ENCODE data around the gene RPL27A.
A peak's percentile ranks its signal among the peaks of the same experiment; 100 is the strongest.
"Not testable (repeated sequence)": the region's sequence is repeated elsewhere in the genome, so short reads cannot be mapped to it uniquely, and the experiment has no call there.

The RPL27A gene

DNA sequence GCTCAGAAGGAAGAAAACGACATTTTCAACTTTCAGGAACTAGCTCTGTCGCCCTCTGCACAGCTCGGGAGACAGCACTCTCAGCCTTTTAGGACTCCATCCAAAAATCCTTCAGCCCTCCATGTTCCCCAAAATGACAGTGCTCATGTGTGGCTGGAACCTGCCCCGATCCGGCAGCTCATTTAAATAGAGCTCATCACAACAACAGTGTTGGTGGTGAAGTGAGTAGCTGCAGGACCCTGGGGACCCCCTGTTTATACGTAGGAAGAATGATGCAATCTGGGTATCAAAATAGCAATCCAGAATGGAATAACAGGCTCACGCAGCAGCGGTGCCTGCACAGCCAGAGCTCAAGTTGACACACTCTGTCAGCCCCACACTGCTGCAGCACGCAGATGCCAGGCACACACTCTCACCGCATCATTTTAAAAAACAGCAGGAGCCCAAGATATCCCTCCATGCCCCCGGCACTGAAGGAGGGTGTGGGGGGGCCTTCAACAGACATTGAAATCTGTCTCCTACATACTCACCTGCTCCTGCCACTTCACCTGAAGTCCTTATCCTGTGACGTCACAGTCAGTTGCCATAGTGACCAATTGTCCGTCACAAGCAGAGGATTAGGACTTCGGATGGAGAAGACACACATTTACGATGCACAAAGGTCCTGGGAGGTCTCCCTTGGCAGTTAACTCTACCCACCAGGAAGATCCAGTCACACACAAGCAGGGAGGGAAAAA, 24.1 kb upstream of the RPL27A start:
- Mint-ChIP-seq H3K27me3 (no peaks in the 10 kb centered on the region), H3K4me1 (peaks cover 3% of the 10 kb centered on the region), H3K9me3 (no peaks in the 10 kb centered on the region), H3K36me3 (peaks cover 3% of the 10 kb centered on the region), H3K27ac (no peak overlapping the region), H3K4me3 (no peak overlapping the region)
- DNase-seq = no peak
- CTCF ChIA-PET = no interaction called here

DNA sequence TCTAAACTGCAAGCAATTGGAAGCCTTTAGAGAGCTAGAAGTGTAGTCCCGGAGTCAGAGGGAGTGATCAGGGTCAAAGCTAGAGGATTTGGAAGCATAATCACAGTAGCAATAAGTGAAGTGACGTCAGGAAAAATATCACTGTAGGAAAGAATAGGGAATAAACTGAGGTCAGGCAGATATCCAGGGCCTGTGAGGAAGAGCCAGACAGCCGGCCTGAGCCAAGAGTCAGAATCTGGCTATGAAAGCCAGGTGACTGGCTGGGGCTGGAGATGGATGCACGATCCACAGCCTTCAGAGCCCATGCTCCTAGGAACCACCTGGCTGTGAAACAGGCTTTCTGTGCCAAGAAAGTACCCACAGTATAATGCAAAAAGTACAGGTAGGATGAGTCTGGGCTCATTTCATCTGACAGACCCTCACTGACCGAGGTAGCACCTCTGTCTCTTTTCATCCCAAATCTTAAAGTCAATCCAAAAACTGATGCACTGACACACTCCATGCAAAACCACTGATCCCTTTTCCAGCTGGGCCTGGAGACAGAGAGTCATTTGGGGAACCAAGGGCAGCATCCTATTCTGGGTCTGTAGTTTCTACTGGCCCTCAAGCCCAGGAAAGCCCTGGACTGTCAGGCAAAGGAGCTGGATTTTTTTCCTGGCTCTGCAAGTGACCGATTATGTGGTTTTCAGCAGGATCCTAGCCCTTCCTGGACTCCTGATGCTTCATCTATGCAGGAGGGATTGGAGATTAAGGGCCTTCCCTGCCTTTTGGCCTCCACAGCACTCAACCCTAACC, 21.4 kb upstream of the RPL27A start:
- H3K4me3 Mint-ChIP-seq = no peak overlapping the region
- CTCF ChIA-PET = interaction anchor here (1.0 to 1.7 kb wide), 2 partner anchors 153 to 298 kb away, joined by 3 to 4 read pairs; no protein-coding TSS in a partner anchor
- H3K27ac Mint-ChIP-seq = no peak overlapping the region
- peaks cover 5% of the 10 kb centered on the region for H3K36me3 Mint-ChIP-seq
- H3K27me3 Mint-ChIP-seq = no peaks in the 10 kb centered on the region
- DNase-seq = no peak
- no peaks in the 10 kb centered on the region for H3K4me1 Mint-ChIP-seq
- no peaks in the 10 kb centered on the region for H3K9me3 Mint-ChIP-seq

DNA sequence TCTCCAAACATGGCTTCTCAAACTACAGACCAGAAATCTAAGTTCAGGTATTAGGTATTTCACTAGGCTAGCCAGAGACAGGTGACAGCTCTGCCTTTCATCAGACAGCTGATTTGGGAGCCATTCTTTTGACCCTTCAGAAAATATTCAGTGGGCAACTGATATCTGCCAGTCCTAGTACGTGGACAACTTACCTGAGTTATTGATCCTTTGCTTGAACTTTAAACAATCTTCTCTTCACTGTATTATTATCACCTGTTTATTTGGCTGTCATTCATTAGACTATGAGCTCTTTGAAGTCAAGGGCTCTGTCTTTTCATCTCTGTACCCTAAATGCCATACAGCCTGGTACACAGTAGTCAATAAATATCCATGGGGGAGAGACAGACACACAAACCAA, 17.4 kb upstream of the RPL27A start:
- Mint-ChIP-seq H3K4me1 (no peaks in the 10 kb centered on the region), H3K36me3 (peaks cover 20% of the 10 kb centered on the region), H3K4me3 (no peak overlapping the region), H3K27me3 (no peaks in the 10 kb centered on the region), H3K27ac (no peak overlapping the region), H3K9me3 (no peaks in the 10 kb centered on the region)
- no peak for DNase-seq
- CTCF ChIA-PET = no interaction called here

DNA sequence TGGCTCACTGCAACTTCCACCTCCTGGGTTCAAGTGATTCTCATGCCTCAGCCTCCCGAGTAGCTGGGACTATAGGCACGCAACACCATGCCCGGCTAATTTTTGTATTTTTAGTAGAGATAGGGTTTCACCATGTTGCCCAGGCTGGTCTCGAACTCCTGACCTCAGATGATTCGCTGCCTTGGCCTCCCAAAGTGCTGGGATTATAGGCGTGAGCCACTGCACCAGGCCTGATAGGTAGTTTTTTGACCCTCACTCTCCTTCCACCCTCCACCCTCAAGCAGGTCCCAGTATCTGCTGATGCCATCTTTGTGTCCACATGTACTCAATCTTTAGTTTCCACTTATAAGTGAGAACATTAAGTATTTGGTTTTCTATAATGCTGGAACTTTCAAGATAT, 12.5 kb upstream of the RPL27A start:
- H3K4me3 Mint-ChIP-seq, CTCF ChIA-PET, H3K27ac Mint-ChIP-seq, DNase-seq, H3K4me1 Mint-ChIP-seq, H3K9me3 Mint-ChIP-seq, H3K27me3 Mint-ChIP-seq: not testable (repeated sequence)
- H3K36me3 Mint-ChIP-seq = peaks cover 44% of the 10 kb centered on the region

DNA sequence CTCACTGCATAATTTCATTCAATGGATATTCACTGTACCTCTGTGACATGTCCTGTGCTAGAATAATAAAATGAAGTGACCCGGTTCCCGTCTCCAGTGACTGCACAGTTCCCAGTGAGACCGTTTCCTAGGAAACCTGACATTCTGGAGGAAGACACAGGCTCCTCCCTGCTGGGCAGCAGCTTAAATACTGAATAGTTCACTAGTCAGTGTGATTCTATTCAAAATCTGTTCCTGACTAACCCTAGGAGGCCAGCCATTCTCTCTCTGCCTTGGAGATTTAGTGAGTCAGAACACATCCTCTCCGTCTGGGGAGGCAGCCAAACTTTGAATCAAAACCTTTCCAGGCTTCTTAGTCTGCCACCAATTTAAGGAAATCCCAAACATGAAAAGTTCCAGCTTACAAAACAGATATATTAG, 11.4 kb upstream of the RPL27A start:
- Mint-ChIP-seq H3K36me3 (peaks cover 42% of the 10 kb centered on the region), H3K27me3 (no peaks in the 10 kb centered on the region), H3K4me1 (peaks cover 4% of the 10 kb centered on the region), H3K27ac (no peak overlapping the region), H3K9me3 (no peaks in the 10 kb centered on the region), H3K4me3 (no peak overlapping the region)
- CTCF ChIA-PET = interaction anchor here (1.3 kb wide), 1 partner anchor 44 kb away, joined by 4 read pairs; no protein-coding TSS in a partner anchor
- no peak for DNase-seq

DNA sequence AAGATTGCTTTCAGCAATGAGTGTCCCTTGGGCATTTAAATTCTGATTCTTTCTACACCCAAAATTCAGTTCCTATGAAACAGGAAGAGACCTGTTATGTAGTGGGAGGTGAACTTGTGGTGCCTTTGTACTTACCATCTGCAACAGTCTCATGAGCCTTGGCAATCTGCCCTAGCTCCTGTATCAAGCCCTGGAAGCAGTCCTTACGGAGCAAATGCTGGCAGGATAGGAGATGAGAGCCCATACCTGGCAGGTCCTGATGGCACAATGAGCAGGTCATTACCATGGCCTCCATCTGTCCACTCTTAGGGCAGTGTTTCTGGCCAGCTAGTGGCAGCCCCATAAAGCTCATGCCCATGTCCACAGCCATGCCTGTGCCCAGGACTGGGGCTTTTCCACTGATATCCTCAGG, 10.9 kb upstream of the RPL27A start:
- no peaks in the 10 kb centered on the region for H3K27me3 Mint-ChIP-seq
- H3K27ac Mint-ChIP-seq = no peak overlapping the region
- peaks cover 39% of the 10 kb centered on the region for H3K36me3 Mint-ChIP-seq
- no peaks in the 10 kb centered on the region for H3K9me3 Mint-ChIP-seq
- H3K4me1 Mint-ChIP-seq = peaks cover 4% of the 10 kb centered on the region
- DNase-seq = no peak
- CTCF ChIA-PET = interaction anchor here (1.3 kb wide), 1 partner anchor 45 kb away, joined by 4 read pairs; no protein-coding TSS in a partner anchor
- no peak overlapping the region for H3K4me3 Mint-ChIP-seq

DNA sequence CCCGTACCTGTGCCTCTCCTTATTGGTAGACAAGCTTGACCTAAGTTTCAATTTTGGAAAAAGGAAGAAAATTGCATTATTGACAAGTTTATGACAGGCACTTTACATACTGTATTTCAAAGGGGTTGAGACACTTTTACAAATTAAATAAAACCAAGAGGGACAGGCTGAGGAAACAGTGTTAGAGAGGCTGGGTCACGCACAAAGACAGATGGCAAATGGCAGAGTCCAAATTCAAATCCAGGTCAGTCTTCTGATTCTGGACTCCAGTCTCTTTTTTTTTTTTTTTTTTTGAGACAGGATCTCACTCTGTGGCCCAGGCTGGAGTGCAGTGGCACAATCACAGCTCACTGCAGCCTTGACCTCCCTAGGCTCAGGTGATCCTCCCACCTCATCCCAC, 10.2 kb upstream of the RPL27A start:
- Mint-ChIP-seq H3K36me3 (peaks cover 33% of the 10 kb centered on the region), H3K4me3 (no peak overlapping the region), H3K27ac (no peak overlapping the region), H3K27me3 (no peaks in the 10 kb centered on the region), H3K9me3 (no peaks in the 10 kb centered on the region), H3K4me1 (peaks cover 4% of the 10 kb centered on the region)
- no peak for DNase-seq
- CTCF ChIA-PET = interaction anchor here (1.3 kb wide), 1 partner anchor 46 kb away, joined by 4 read pairs; no protein-coding TSS in a partner anchor

DNA sequence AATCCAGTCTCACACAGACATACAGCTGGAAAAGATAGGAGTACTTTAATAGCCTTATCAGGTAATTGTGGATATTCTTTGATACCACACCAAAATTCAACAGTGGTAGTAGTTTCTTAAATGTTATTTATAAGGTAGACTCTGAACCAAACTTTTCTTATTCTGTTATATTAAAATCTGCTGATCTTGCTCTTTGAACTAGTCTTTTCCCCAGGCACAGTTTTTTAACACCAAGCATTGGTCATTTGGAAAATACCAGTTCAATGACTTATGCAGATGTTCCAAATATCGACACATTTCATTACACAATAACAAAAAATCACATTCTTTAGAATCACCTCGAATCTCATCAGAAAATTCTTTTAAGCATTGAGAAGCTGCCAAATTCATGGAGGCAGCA, 7.7 kb upstream of the RPL27A start:
- no peak overlapping the region for H3K27ac Mint-ChIP-seq
- H3K36me3 Mint-ChIP-seq = peaks cover 32% of the 10 kb centered on the region
- DNase-seq = no peak
- no peaks in the 10 kb centered on the region for H3K9me3 Mint-ChIP-seq
- H3K4me1 Mint-ChIP-seq = peaks cover 4% of the 10 kb centered on the region
- H3K27me3 Mint-ChIP-seq = no peaks in the 10 kb centered on the region
- no peak overlapping the region for H3K4me3 Mint-ChIP-seq
- CTCF ChIA-PET = no interaction called here

DNA sequence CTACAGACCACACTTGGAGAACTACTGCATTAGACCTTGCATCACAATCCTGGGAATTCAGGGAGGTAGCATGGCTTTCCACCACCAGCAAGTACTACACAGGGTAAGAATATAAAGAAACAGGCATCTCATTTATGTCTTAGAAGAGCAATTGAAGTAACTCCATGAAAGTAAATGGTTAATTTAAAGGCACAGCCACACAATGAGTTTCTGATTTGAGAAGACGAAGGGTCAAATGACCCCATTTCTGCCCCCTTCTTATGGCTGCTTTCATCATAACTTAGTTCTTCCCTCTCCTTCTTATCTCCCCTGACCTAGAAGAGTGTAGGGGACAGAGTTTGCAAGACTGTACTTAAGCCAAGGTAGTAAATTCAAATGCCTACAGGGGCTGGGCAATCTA, 6.1 kb upstream of the RPL27A start:
- H3K36me3 Mint-ChIP-seq = peaks cover 34% of the 10 kb centered on the region

DNA sequence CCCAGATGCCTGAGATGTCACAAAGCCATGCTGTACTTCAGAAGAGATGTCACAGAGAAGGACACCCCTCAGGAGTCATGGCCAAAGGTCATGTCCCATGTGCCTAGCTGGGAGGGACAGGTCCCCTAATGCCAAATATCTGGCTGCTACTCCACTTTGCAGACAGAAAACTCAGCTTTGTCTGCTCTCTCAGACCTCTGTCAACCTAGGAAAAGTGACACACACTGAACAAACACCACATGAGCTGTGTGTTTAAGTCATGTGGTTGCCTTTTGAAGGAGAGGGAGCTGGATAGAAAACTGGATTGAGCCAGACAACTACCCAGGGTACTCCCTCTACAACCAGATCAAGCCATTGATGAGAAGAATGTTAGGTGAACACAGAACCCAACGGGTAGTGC, 3.6 kb upstream of the RPL27A start:
- H3K4me1 Mint-ChIP-seq = peaks cover 25% of the 10 kb centered on the region
- CTCF ChIA-PET = interaction anchor here (1.4 kb wide), 1 partner anchor 155 kb away, joined by 3 read pairs; no protein-coding TSS in a partner anchor
- H3K27me3 Mint-ChIP-seq = no peaks in the 10 kb centered on the region
- H3K4me3 Mint-ChIP-seq = no peak overlapping the region
- peaks cover 28% of the 10 kb centered on the region for H3K36me3 Mint-ChIP-seq
- DNase-seq = no peak
- no peaks in the 10 kb centered on the region for H3K9me3 Mint-ChIP-seq
- no peak overlapping the region for H3K27ac Mint-ChIP-seq

More for the DNA sequence above, 6.1 kb upstream of the RPL27A start:
- Mint-ChIP-seq H3K27me3 (no peaks in the 10 kb centered on the region), H3K9me3 (no peaks in the 10 kb centered on the region), H3K27ac (no peak overlapping the region), H3K4me3 (no peak overlapping the region), H3K4me1 (peaks cover 15% of the 10 kb centered on the region)
- DNase-seq = no peak
- CTCF ChIA-PET = no interaction called here

DNA sequence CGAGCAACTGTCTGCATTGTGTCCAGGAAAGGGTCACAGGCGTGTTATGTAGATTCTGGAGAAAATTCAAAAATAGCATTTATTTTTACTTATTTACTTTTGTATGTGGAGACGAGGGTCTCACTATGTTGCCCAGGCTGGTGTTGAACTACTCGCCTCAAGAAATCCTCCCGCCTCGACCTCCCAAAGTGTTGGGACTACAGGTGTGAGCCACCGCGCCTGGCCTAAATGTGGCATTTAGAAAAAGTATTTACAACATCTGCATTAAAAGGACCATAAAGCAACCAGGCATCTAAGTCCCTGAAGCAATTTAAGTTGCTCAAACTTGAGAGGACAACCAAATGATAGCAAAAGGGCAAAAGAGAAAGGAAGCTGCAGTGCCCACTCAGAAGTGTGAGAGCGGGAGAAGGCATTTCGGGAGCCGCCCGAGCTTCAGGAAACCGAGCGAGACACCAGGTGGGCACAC, 722 bp upstream of the RPL27A start:
- CTCF ChIA-PET = no interaction called here
- Mint-ChIP-seq H3K4me1 (peaks cover 48% of the 10 kb centered on the region), H3K9me3 (no peaks in the 10 kb centered on the region), H3K36me3 (peaks cover 55% of the 10 kb centered on the region), H3K27ac (peak overlapping the region; percentile 92), H3K27me3 (no peaks in the 10 kb centered on the region), H3K4me3 (peak overlapping the region; percentile 94)
- DNase-seq = no peak

DNA sequence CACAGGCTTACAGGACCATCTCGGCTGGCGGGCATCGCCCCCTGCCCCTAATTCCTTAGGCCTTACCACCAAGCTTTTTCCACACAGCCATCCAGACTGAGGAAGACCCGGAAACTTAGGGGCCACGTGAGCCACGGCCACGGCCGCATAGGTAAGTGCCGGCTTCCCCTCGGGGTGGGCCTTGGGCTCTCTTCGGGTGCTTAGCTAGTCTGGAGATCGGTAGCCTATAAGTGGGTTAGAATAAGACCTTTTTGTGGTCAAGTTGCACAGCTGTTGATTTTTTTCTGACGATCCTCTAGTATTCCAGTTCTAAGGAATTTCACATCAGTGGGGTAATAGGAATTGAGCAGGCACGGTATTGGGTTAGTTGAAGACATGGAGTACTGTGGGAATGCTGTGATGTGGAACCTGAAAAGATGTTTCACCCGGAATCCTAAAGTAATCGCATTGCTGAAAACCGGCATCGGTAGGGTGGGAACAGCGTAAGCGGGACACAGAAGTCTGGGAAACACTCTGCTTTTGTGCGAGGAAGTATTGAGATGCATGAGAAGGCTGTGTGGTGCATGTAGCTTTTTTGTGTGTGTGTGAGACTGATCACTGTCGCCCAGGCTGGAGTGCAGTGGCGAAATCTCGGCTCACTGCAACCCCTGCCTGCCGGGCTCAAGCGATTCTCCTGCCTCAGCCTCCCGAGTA, 669 bp downstream of the RPL27A start:
- H3K9me3 Mint-ChIP-seq = no peaks in the 10 kb centered on the region
- H3K4me3 Mint-ChIP-seq = peak overlapping the region; percentile 94
- H3K36me3 Mint-ChIP-seq = peaks cover 59% of the 10 kb centered on the region
- CTCF ChIA-PET = interaction anchor here (0.7 to 1.1 kb wide), 2 partner anchors 232 to 276 kb away, joined by 3 to 4 read pairs; no protein-coding TSS in a partner anchor
- peak overlapping the region; percentile 92 for H3K27ac Mint-ChIP-seq
- no peaks in the 10 kb centered on the region for H3K27me3 Mint-ChIP-seq
- peaks cover 59% of the 10 kb centered on the region for H3K4me1 Mint-ChIP-seq
- DNase-seq = no peak

DNA sequence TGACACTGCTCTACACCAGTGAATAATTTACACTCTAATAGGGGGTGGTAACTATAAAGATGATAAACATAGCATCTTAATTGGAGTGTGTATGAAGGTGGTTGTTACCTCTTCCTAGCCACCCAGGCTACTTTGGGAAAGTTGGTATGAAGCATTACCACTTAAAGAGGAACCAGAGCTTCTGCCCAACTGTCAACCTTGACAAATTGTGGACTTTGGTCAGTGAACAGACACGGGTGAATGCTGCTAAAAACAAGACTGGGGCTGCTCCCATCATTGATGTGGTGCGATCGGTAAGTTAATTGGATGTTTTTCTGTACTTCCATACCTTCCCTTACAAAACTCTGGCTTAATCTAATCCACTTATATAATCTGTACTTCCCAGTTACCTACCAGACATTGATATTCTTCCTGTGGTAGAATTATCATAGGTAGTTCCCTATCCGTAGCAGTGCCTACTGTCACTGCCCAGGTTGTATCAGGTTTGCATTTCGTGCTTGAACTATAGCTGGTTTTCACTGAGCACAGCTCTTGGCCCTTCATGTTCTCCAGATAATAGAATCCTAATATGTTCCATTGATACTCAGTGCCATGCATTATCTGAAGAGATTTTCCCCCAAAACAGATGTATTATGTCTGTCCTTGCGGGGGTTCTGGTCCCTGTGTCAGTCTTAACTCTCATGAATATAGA, 2.2 kb downstream of the RPL27A start:
- H3K9me3 Mint-ChIP-seq = no peaks in the 10 kb centered on the region
- H3K4me1 Mint-ChIP-seq = peaks cover 73% of the 10 kb centered on the region
- peak overlapping the region; percentile 92 for H3K27ac Mint-ChIP-seq
- H3K36me3 Mint-ChIP-seq = peaks cover 61% of the 10 kb centered on the region
- CTCF ChIA-PET = no interaction called here
- H3K27me3 Mint-ChIP-seq = no peaks in the 10 kb centered on the region
- no peak for DNase-seq
- H3K4me3 Mint-ChIP-seq = peak overlapping the region; percentile 94

DNA sequence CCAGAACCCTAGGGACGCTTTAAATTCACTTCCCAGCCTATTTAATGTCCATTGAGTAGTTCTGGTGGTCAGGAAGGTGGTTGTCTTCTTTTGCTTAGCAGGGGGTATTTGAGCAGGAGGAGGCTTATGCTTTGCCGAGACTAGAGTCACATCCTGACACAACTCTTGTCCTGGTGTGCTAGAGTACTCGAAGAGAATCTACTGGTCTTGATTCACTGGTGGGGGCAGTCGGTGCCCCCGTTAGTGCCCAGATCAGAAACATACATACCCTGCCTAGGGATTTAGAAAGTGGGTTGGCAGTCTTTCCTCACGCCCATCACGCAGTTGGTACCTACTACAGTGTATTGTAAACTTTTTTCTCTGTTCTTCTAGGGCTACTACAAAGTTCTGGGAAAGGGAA, 2.7 kb downstream of the RPL27A start:
- CTCF ChIA-PET = no interaction called here
- Mint-ChIP-seq H3K9me3 (no peaks in the 10 kb centered on the region), H3K36me3 (peaks cover 57% of the 10 kb centered on the region), H3K27me3 (no peaks in the 10 kb centered on the region), H3K4me1 (peaks cover 76% of the 10 kb centered on the region), H3K4me3 (peak overlapping the region; percentile 94), H3K27ac (no peak overlapping the region)
- no peak for DNase-seq
